Stimulated activated CD8-positive, alpha-beta memory T cell treated with anti-CD3 and anti-CD28 coated beads, Interleukin-12 subunit alpha, Interleukin-12 subunit beta, amount 100 ng/mL, for 4 hours (primary cell): ENCODE data around the gene APBA3.

ENCODE experiments used
- DNase-seq: peaks from one replicate; pipeline ENCODE4 v3.0.0-alpha.2; 2020; ENCODE audit warnings: low read depth

APBA3 gene

DNA sequence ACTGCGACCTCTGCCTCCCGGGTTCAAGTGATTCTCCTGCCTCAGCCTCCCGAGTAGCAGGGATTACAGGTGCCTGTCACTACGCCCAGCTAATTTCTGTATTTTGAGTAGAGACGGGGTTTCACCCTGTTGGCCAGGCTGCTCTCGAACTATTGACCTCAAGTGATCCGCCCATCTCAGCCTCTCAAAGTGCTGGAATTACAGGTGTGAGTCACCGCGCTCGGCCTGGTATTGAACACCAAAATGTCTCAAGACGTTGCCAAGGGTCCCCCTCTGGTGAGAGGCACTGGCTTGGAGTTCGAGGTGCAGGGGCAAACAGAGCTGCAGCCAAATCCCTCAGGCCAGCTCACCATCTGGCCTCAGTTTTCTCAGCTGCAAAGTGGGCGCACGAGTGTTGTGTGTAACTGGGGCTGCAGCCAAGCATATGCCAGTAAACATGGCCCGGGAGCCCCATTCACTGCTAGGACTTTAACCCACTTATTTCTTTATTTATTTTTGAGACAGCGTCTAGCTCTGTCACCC lies 45.3 kb downstream of the APBA3 start:
- no peak for DNase-seq

DNA sequence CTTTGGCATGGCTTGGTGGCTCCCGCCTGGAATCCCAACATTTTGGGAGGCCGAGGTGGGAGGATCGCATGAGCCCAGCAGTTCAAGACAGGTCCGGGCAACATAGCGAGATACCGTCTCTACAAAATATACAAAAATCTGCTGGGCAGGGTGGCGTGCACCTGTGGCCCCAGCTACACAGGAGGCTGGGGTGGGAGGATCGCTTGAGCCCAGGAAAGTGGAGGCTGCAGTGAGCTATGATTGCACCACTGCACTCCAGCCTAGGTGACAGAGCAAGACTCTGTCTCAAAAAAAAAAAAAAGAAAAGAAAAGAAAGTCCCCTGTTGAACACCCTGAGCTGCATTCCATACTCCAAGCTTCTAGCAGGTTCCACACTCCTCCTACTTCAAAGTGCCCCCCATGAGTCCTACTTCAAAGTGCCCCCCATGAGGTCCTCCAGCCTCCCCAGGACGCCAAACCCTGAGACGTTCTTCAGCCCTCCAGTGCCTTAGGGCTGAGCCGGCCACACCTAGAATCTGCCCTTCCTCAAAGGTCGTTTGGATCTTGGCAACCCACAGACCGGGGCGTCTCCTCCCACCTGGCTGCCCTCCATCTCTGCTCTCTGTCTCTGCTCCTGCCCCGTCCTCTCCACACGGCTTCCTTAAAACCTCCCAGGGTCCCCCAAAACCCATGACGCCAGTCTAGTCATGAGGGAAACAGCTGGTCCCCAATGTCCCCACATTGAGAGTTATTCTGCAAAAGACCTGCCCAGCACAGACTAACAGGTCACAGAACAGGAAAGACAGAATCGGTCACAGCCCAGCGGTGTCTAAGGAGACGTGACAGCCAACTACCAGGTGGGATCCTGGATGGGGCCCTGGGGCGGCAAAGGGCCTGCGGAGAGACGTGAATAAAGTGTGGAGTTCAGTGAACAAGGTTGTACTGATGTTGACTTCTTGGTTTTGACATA lies 48.6 kb downstream of the APBA3 start:
- no peak for DNase-seq

DNA sequence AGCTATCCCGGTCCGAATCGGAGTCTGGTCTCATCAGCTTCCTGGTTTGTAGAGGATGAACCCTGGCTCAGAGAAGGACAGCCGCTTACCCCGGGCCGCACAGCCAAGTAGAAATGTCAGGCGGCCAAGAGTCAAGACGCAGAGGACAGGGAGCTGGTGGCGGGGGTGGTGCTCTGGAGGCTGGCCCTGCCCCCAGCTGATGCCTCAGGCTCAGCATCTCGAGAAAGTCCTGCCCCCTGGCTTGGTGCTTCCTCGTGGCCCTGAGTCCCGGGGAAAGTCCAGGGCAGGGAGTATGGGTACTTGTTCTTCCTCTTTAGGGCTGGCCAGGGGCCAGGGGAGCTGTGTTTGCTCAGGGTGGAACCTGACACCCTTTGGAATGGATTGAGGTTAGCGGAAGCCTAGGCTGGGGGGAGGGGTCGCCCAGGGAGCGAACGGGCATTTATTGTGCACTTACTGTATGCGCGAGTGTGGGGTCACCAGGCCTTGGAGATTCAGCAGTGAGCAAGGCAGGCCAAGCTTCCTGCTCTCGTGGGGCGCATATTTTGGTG lies 51.2 kb downstream of the APBA3 start:
- no peak for DNase-seq

DNA sequence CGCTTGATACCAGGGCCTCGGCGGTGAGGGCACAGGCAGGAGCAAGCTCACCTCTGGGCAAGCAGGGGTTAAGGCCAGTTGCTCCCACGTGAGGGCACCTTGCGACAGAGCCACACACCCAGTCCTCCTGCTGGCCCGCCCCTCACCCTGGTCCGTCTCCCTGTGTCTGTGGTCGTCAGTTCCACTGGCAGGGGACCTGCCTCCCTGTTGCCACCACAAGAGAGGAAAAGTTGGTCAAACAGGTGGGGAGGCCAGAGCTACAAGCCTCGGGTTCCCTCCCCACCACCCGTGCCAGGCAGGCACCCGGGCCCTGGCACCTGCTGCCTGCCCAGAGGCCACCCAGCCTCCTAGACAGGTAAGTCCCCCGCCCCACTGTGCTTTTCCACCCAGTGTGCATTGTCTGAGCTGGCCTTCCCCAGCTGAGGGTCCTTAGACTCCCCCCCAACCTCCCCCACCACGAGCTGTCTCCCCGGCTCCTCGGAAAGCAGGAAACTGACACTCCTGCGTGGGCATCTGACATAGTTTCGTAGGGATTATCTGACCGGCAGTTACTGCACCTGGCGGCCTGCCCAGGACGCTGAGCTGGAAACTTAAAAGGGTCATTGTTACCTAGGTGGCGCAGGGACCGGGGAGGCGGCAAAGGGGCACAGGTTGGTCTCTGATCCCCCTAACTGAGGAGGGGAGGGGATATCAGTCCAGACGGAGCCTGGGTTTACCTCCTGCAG lies 53.1 kb downstream of the APBA3 start, which contains the start of gene TJP3:
TJP3 (plus strand) TSS at position 178 of the 725 bp plus-strand sequence. CDS start 20,049 bp downstream, outside the sequence.
- DNase-seq: no peak

DNA sequence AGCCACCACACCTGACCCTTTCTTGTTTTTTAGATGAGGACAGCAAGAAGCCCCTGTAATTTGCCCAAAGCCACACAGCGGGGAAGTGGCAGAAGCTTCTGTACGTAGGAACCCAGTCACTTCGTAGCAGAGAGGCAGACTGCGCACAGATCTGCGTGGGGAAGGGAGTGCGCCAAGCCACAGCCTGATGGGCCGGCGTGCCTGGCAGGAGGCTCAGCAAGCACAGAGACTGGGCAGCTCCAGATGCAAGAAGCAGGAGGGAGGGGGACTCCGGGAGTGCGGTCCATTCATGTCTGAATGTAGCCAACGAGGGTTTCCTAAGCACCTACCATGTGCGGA lies 53.7 kb downstream of the APBA3 start:
- DNase-seq: no peak

DNA sequence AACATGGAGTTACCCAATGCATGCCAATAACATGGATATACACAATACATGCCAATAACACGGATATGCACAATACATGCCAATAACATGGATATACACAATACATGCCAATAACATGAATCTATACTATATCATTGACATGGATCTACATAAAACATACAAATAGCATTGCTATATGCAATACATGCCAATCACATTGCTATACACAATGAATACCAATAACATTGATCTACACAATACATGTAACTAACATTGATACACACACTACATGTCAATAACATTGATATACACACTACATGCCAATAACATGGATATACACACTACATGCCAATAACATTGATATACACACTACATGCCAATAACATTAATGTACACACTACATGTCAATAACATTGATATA lies 60.3 kb downstream of the APBA3 start:
- DNase-seq: no peak
